H1 (cell line): ENCODE data around the gene TNKS2.

Source experiments
- JUN ChIP-seq: IDR thresholded peaks from 2 replicates; pipeline ENCODE4 v1.6.1; 2011; ENCODE audit warnings: low read depth, mild to moderate bottlenecking, improper control_type of control experiment, low read length
- NRF1 ChIP-seq: IDR thresholded peaks from 2 replicates; pipeline ENCODE4 v1.6.1; 2011; ENCODE audit warnings: mild to moderate bottlenecking, low read depth, low read length, improper control_type of control experiment
- TCF12 ChIP-seq: IDR thresholded peaks from 2 replicates; pipeline ENCODE4 v1.6.1; 2011; ENCODE audit warnings: low read depth, mild to moderate bottlenecking, low read length

GRCh38 chr10:91875156-91875555 lies 76.9 kb downstream of the TNKS2 start:
- TF ChIP-seq NRF1 (no peak), TCF12 (no peak), JUN (no peak)
